ENCODE measurements around the gene MT1E. TPM values are rescaled to one million over a fixed set of nuclear protein-coding genes. Genes with fewer than 3 reads are reported as not detected.
A peak's percentile ranks its signal among the peaks of the same experiment; 100 is the strongest.

The MT1E gene
- total and polyA plus RNA-seq, 2 of the 13 experiments (the other 11 are each of a cell fraction or from before 2014, with no cell fraction given), result 110 to 1,072 TPM

DNA sequence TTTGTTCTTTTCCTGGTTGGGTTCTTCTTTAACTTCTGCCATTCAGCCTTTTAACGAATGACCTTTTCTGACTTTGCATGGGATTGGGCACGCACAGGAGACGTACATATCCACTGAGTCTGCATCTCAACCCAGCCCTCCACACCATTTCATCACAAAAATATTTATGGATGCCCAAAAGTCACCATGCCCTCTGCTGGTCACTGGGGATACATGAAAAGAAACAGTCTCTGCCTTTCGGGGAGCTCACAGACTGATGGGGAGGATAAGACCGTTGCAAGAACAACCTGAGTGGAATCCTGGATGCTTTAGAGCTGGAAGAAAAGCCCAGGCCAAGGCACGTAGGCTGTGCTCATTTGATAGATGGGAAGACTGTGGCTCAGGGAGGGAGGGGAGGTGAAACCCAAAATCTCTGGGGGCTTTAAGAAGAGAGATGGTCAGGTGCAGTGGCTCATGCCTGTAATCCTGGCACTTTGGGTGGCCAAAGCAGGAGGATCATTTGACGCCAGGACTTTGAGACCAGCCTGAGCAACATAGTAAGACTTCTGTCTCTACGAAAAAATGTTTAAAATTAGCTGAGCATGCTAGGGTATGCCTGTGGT is 25.1 kb upstream of the MT1E start (continued):
- TF ChIP-seq ZNF562 (CRISPR knock-in tag; IDR thresholded peaks at IDR 0.05; ENCODE audit: borderline replicate concordance) (no peak), HINFP (CRISPR knock-in tag; IDR thresholded peaks at IDR 0.05; ENCODE audit: low read depth) (0 out of 2 replicates have a peak, but pooled peaks have one; percentile 44), SMC3 (IDR thresholded peaks at IDR 0.05; ENCODE audit: low read length) (peak; percentile 79), ZSCAN25 (CRISPR knock-in tag; IDR thresholded peaks at IDR 0.05) (0 out of 2 replicates have a peak, but pooled peaks have one; percentile 38), TBX3 (IDR thresholded peaks at IDR 0.05; ENCODE audit: borderline replicate concordance) (no peak), TMF1 (CRISPR knock-in tag; IDR thresholded peaks at IDR 0.05; ENCODE audit: low read depth) (no peak), ZNF589 (CRISPR knock-in tag; conservative IDR thresholded peaks at IDR 0.05) (no peak), TAF15 (IDR thresholded peaks at IDR 0.05; ENCODE audit: low read depth, low read length, poor library complexity, severe bottlenecking) (no peak), RAD21 (CRISPR knock-in tag; IDR thresholded peaks at IDR 0.05) (peak; percentile 43; the same call in 1 of the 2 replicates), POLR2AphosphoS5 (IDR thresholded peaks at IDR 0.05; ENCODE audit: low read depth, low read length) (no peak), HOXD1 (CRISPR knock-in tag; IDR thresholded peaks at IDR 0.05) (no peak), SSRP1 (CRISPR knock-in tag; IDR thresholded peaks at IDR 0.05) (no peak), ZNF563 (CRISPR knock-in tag; IDR thresholded peaks at IDR 0.05) (no peak), ETV5 (CRISPR knock-in tag; IDR thresholded peaks at IDR 0.05; ENCODE audit: borderline replicate concordance) (no peak), ZFX (CRISPR knock-in tag; IDR thresholded peaks at IDR 0.05; ENCODE audit: low read depth) (no peak), ZNF720 (CRISPR knock-in tag; IDR thresholded peaks at IDR 0.05) (no peak), NFRKB (IDR thresholded peaks at IDR 0.05) (no peak), ZNF354B (CRISPR knock-in tag; IDR thresholded peaks at IDR 0.05) (no peak), ZBTB1 (CRISPR knock-in tag; IDR thresholded peaks at IDR 0.05; ENCODE audit: borderline replicate concordance) (no peak), RCOR2 (CRISPR knock-in tag; IDR thresholded peaks at IDR 0.05) (no peak), NPAS2 (CRISPR knock-in tag; IDR thresholded peaks at IDR 0.05; ENCODE audit: borderline replicate concordance) (no peak), DMAP1 (CRISPR knock-in tag; IDR thresholded peaks at IDR 0.05) (no peak), ZNF678 (CRISPR knock-in tag; IDR thresholded peaks at IDR 0.05) (no peak), NFIC (IDR thresholded peaks at IDR 0.05; ENCODE audit: low read length) (no peak), FOXO1 (CRISPR knock-in tag; IDR thresholded peaks at IDR 0.05) (no peak)
- TF ChIP-seq, protein P1, sequence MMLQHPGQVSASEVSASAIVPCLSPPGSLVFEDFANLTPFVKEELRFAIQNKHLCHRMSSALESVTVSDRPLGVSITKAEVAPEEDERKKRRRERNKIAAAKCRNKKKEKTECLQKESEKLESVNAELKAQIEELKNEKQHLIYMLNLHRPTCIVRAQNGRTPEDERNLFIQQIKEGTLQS (CRISPR knock-in tag; IDR thresholded peaks at IDR 0.05), result no peak
- TF ChIP-seq, protein P2, sequence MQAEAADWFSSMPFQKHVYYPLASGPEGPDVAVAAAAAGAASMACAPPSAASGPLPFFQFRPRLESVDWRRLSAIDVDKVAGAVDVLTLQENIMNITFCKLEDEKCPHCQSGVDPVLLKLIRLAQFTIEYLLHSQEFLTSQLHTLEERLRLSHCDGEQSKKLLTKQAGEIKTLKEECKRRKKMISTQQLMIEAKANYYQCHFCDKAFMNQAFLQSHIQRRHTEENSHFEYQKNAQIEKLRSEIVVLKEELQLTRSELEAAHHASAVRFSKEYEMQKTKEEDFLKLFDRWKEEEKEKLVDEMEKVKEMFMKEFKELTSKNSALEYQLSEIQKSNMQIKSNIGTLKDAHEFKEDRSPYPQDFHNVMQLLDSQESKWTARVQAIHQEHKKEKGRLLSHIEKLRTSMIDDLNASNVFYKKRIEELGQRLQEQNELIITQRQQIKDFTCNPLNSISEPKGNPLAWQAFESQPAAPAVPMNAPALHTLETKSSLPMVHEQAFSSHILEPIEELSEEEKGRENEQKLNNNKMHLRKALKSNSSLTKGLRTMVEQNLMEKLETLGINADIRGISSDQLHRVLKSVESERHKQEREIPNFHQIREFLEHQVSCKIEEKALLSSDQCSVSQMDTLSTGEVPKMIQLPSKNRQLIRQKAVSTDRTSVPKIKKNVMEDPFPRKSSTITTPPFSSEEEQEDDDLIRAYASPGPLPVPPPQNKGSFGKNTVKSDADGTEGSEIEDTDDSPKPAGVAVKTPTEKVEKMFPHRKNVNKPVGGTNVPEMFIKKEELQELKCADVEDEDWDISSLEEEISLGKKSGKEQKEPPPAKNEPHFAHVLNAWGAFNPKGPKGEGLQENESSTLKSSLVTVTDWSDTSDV (CRISPR knock-in tag; IDR thresholded peaks at IDR 0.05), result no peak
- TF ChIP-seq, protein P3, sequence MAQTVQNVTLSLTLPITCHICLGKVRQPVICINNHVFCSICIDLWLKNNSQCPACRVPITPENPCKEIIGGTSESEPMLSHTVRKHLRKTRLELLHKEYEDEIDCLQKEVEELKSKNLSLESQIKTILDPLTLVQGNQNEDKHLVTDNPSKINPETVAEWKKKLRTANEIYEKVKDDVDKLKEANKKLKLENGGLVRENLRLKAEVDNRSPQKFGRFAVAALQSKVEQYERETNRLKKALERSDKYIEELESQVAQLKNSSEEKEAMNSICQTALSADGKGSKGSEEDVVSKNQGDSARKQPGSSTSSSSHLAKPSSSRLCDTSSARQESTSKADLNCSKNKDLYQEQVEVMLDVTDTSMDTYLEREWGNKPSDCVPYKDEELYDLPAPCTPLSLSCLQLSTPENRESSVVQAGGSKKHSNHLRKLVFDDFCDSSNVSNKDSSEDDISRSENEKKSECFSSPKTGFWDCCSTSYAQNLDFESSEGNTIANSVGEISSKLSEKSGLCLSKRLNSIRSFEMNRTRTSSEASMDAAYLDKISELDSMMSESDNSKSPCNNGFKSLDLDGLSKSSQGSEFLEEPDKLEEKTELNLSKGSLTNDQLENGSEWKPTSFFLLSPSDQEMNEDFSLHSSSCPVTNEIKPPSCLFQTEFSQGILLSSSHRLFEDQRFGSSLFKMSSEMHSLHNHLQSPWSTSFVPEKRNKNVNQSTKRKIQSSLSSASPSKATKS (CRISPR knock-in tag; IDR thresholded peaks at IDR 0.05), result no peak

Measured in HepG2 (cell line).